Stimulated activated naive CD8-positive, alpha-beta T cell treated with anti-CD3 and anti-CD28 coated beads, Interleukin-15, amount 100 ng/mL, for 72 hours (primary cell): ENCODE results near the gene OPRM1.

Experiments
- ATAC-seq: fragments of 150-1000 bp; cut with Tn5 transposase; 2 replicates; pipeline ENCODE4 v1.10.0; 2021; ENCODE audit warnings: mild to moderate bottlenecking, moderate library complexity
- DNase-seq, 2 donors: peaks; one replicate each; pipeline ENCODE4 v3.0.0; 2021 to 2022
- H3K27ac Mint-ChIP-seq, 2 donors: one replicate each; pipeline ENCODE4 v1.8.0; 2022; ENCODE audit warnings: mild to moderate bottlenecking in 2 of 2, mixed read lengths in 2 of 2, moderate library complexity in 2 of 2
- H3K27me3 Mint-ChIP-seq: one replicate; pipeline ENCODE4 v1.8.0; 2022; ENCODE audit warnings: mixed read lengths
- H3K4me1 Mint-ChIP-seq: one replicate; pipeline ENCODE4 v1.8.0; 2022; ENCODE audit warnings: mild to moderate bottlenecking, mixed read lengths
- H3K4me3 Mint-ChIP-seq, 2 donors: one replicate each; pipeline ENCODE4 v1.8.0; 2022; ENCODE audit warnings: mild to moderate bottlenecking in 2 of 2, mixed read lengths in 2 of 2, moderate library complexity in 1 of 2
- H3K9me3 Mint-ChIP-seq, 2 donors: one replicate each; pipeline ENCODE4 v1.8.0; 2022; ENCODE audit warnings: mixed read lengths in 2 of 2

OPRM1 gene

DNA sequence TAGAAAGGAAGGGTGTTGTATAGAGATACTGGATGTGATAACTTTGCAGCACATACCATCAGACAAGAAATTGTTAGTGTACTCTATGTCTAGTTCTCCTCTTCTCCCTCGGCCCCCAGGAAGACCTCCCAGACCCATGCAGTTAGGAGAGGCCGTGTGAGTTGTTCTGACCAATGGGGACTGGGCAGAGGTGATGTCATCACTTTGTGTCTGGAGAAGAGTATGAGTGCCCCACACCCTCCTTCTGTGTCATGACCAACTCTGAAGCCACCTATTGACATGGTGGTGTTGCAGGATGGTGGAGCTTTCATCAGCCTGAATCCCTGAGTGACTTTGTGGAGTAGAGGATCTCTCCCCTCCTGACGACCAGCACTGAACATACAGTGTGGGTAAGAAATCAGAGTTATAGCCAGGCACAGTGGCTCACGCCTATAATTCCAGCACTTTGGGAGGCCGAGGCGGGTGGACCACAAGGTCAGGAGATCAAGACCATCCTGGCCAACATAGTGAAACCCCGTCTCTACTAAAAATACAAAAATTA, 245.3 kb downstream of the OPRM1 start:
- no peak overlapping the region for H3K4me3 Mint-ChIP-seq
- no peak overlapping the region for H3K27ac Mint-ChIP-seq
- no peak for DNase-seq
- no peak for ATAC-seq
- H3K27me3 Mint-ChIP-seq: no peaks in the 10 kb centered on the region
- peaks cover 0 to 8% of the 10 kb centered on the region in 2 donors for H3K9me3 Mint-ChIP-seq
- H3K4me1 Mint-ChIP-seq: peaks cover 12% of the 10 kb centered on the region

DNA sequence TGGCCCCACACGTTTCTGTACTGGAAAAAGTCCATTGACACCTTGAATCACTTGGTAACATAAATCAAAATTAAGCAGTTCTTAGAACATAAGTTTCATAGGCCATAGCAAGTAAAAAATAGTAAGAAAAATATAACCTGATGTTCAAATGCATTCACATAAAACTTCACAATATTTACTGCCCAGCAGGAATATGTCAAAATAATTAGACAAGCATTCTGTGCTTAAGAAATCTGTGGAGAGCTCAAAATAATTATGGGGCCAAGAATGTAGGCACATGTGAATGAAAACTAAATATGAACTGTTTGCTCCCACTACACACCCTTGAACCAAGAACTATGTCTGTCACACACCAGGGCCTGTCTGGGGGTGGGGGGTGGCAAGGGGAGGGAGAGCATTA, 246.8 kb downstream of the OPRM1 start:
- ATAC-seq (no peak), DNase-seq (no peak)
- Mint-ChIP-seq H3K4me1 (peaks cover 17% of the 10 kb centered on the region), H3K4me3 (no peak overlapping the region), H3K27ac (no peak overlapping the region), H3K9me3 (peaks cover 0 to 8% of the 10 kb centered on the region in 2 donors), H3K27me3 (no peaks in the 10 kb centered on the region)

DNA sequence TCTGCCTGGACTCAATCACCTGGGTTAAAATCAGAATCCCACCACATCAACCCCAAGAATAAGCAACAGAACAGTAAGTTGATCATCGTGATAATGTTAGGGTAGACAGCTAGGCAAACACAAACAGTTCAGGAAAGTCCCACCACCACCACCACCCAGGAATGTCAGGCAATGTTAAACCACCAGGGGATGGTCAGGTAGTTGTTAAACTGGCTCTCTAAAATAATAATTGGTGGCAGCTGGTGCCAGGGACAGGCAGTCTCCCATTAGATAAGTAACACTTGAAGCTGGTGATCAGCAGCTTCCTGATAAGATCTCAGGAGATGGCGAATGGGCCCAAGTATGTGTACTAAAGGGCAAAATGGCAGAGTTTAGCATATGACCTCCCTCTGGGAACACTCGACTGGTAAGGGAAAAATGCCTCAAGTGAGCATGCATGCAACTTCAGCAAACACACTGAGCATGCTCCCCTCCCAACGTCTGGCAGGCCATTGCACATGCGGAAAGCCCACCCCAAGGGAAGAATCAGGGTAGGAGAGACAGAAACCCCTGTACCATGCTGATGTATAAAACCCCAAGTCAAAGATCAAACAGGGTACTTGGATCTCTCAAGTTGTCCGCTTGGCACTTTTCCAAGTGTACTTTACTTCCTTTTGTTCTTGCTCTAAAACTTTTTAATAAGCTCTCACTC, 250.9 kb downstream of the OPRM1 start:
- DNase-seq (no peak), ATAC-seq (no peak)
- Mint-ChIP-seq H3K27me3 (no peaks in the 10 kb centered on the region), H3K4me3 (no peak overlapping the region), H3K9me3 (peaks cover 0 to 8% of the 10 kb centered on the region in 2 donors), H3K27ac (no peak overlapping the region), H3K4me1 (peaks cover 17% of the 10 kb centered on the region)

GRCh38 chr6:154292066-154292465, 253.0 kb downstream of the OPRM1 start:
- Mint-ChIP-seq H3K4me3 (no peak overlapping the region), H3K4me1 (peaks cover 10% of the 10 kb centered on the region), H3K27me3 (no peaks in the 10 kb centered on the region), H3K27ac (no peak overlapping the region), H3K9me3 (peaks cover 0 to 2% of the 10 kb centered on the region in 2 donors)
- DNase-seq: no peak
- ATAC-seq: no peak

- H3K27me3 Mint-ChIP-seq: no peaks in the 10 kb centered on the region
- no peak overlapping the region for H3K27ac Mint-ChIP-seq
- DNase-seq (no peak), ATAC-seq (no peak)
- H3K4me3 Mint-ChIP-seq: no peak overlapping the region
- no peaks in the 10 kb centered on the region for H3K9me3 Mint-ChIP-seq
- peaks cover 7% of the 10 kb centered on the region for H3K4me1 Mint-ChIP-seq
These were observed 253.9 kb downstream of the OPRM1 start for GRCh38 chr6:154292855-154293519.

- Mint-ChIP-seq H3K4me3 (no peak overlapping the region), H3K4me1 (no peaks in the 10 kb centered on the region), H3K9me3 (no peaks in the 10 kb centered on the region), H3K27ac (no peak overlapping the region), H3K27me3 (no peaks in the 10 kb centered on the region)
- ATAC-seq (no peak), DNase-seq (no peak)
These were observed 256.7 kb downstream of the OPRM1 start for GRCh38 chr6:154295733-154296132.
